ENCODE data around the gene ABCA5. TPM values are rescaled to one million over a fixed set of nuclear protein-coding genes. Genes with fewer than 3 reads are reported as not detected.

Gene ABCA5
- total RNA-seq, 2 donors from 2014 or later, result 2.7 to 2.8 TPM

GRCh38 chr17:69230939-69231338 lies 96.0 kb downstream of the ABCA5 start:
- Mint-ChIP-seq H3K27me3 (ENCODE audit: insufficient read depth) (no peaks in the 10 kb centered on the region), H3K4me3 (no peak overlapping the region), H3K27ac (no peak overlapping the region), H3K9me3 (peaks cover 12% of the 10 kb centered on the region), H3K4me1 (peaks cover 3% of the 10 kb centered on the region), H3K36me3 (ENCODE audit: low read depth) (no peaks in the 10 kb centered on the region)
- TF ChIP-seq CTCF (conservative IDR thresholded peaks at IDR 0.05), result no peak
- Histone ChIP-seq H3K27me3 (ENCODE audit: control insufficient read depth, insufficient read depth, low read length, poor library complexity, severe bottlenecking) (no peaks in the 10 kb centered on the region), H3K9me3 (ENCODE audit: control insufficient read depth, low read length) (peaks cover 9% of the 10 kb centered on the region), H3K36me3 (ENCODE audit: control insufficient read depth, insufficient read depth, low read length) (no peaks in the 10 kb centered on the region), H3K4me1 (ENCODE audit: control insufficient read depth, insufficient read depth, low read length) (no peaks in the 10 kb centered on the region), H3K27ac (ENCODE audit: low read depth, low read length) (no peak overlapping the region), H3K9ac (ENCODE audit: extremely low read depth, low read length, poor library complexity, severe bottlenecking) (no peak overlapping the region), H3K4me3 (ENCODE audit: low read length) (no peak overlapping the region)
- DNase-seq, result no peak
- WGBS, 2 experiments (ENCODE audit: insufficient coverage in 1 of 2, insufficient read length in 1 of 2), result 83 to 90% methylated on average over 2 to 3 of the region's 3 CpGs

GRCh38 chr17:69228576-69228975 lies 98.4 kb downstream of the ABCA5 start, which contains the start of gene ABCA10:
Gene ABCA10, minus strand, starts transcription at chr17:69228824. Its CDS starts 3,466 bp downstream, at chr17:69225358.
- Mint-ChIP-seq H3K4me3 (no peak within 1 kb of the TSS), H3K27me3 (ENCODE audit: insufficient read depth) (no peaks in the 10 kb centered on the region), H3K27ac (no peak within 1 kb of the TSS), H3K9me3 (peaks cover 12% of the 10 kb centered on the region), H3K36me3 (ENCODE audit: low read depth) (no peaks in the 10 kb centered on the region), H3K4me1 (peaks cover 2% of the 10 kb centered on the region)
- no peak within 1 kb of the TSS for H3K27ac ChIP-seq (ENCODE audit: low read depth, low read length)
- H3K36me3 ChIP-seq (ENCODE audit: control insufficient read depth, insufficient read depth, low read length), result no peaks in the 10 kb centered on the region
- H3K4me3 ChIP-seq (ENCODE audit: low read length), result no peak within 1 kb of the TSS
- DNase-seq, result no peak
- TF ChIP-seq CTCF (conservative IDR thresholded peaks at IDR 0.05), result no peak
- no peaks in the 10 kb centered on the region for H3K27me3 ChIP-seq (ENCODE audit: control insufficient read depth, insufficient read depth, low read length, poor library complexity, severe bottlenecking)
- WGBS, 2 experiments (ENCODE audit: insufficient coverage in 1 of 2, insufficient read length in 1 of 2), result 100% methylated on average over 1 of the region's 1 CpG; no CpG with 5 or more reads in 1 of the 2 experiments
- no peaks in the 10 kb centered on the region for H3K4me1 ChIP-seq (ENCODE audit: control insufficient read depth, insufficient read depth, low read length)
- no peak within 1 kb of the TSS for H3K9ac ChIP-seq (ENCODE audit: extremely low read depth, low read length, poor library complexity, severe bottlenecking)
- peaks cover 9% of the 10 kb centered on the region for H3K9me3 ChIP-seq (ENCODE audit: control insufficient read depth, low read length)

- Histone ChIP-seq H3K4me1 (ENCODE audit: control insufficient read depth, insufficient read depth, low read length) (no peaks in the 10 kb centered on the region), H3K27ac (ENCODE audit: low read depth, low read length) (no peak overlapping the region), H3K4me3 (ENCODE audit: low read length) (no peak overlapping the region), H3K9me3 (ENCODE audit: control insufficient read depth, low read length) (peaks cover 7% of the 10 kb centered on the region), H3K27me3 (ENCODE audit: control insufficient read depth, insufficient read depth, low read length, poor library complexity, severe bottlenecking) (no peaks in the 10 kb centered on the region), H3K36me3 (ENCODE audit: control insufficient read depth, insufficient read depth, low read length) (no peaks in the 10 kb centered on the region), H3K9ac (ENCODE audit: extremely low read depth, low read length, poor library complexity, severe bottlenecking) (no peak overlapping the region)
- H3K4me3 Mint-ChIP-seq, result no peak overlapping the region
- H3K36me3 Mint-ChIP-seq (ENCODE audit: low read depth), result no peaks in the 10 kb centered on the region
- DNase-seq, result no peak
- no peak overlapping the region for H3K27ac Mint-ChIP-seq
- peaks cover 10% of the 10 kb centered on the region for H3K9me3 Mint-ChIP-seq
- peaks cover 2% of the 10 kb centered on the region for H3K4me1 Mint-ChIP-seq
- no peaks in the 10 kb centered on the region for H3K27me3 Mint-ChIP-seq (ENCODE audit: insufficient read depth)
- no peak for TF ChIP-seq CTCF (conservative IDR thresholded peaks at IDR 0.05)
These were observed 98.9 kb downstream of the ABCA5 start for GRCh38 chr17:69228018-69228417.

Measured in endodermal cell (in vitro differentiated cells).